22Rv1 (cell line): ENCODE results near the gene ARMC12.

Experiments
- ZFX ChIP-seq: fragments of 450-650 bp; IDR thresholded peaks from 2 replicates; pipeline ENCODE4 v1.6.1; 2017; ENCODE audit warnings: antibody characterized with exemption, borderline replicate concordance
- TF ChIP-seq, protein P1 (sequence below): fragments of 450-650 bp; IDR thresholded peaks from 2 replicates; pipeline ENCODE4 v1.5.1; 2017; ENCODE audit warnings: mild to moderate bottlenecking

DNA sequence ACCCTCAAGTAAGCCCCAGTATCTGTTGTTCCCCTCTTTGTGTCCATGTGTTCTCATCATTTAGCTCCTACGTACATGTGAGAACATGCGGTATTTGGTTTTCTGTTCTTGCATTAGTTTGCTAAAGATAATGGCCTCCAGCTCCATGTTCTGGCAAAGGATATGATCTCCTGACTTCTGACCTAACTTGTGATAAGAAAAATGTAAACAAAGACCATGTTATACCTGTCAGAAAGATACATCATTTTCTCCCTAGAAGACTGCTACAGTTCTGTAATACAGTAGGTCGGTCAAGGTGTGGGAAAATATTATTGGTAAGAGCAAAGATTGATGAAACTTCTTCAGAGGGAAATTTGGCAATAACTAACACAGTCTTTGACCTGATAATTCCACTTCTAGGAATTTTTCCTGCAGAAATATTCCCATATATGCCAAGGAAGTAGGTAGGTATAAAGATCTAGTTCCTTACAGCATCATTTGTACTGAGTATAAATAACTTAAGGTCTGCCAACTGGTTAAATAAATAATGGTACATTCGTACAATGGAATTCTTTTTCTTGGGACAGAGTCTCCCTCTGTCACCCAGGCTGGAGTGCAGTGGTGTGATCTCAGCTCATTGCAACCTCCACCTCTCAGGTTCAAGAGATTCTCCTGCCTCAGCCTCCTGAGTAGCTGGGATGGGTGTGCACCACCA, 29.0 kb upstream of the ARMC12 start:
- TF ChIP-seq, protein P1, sequence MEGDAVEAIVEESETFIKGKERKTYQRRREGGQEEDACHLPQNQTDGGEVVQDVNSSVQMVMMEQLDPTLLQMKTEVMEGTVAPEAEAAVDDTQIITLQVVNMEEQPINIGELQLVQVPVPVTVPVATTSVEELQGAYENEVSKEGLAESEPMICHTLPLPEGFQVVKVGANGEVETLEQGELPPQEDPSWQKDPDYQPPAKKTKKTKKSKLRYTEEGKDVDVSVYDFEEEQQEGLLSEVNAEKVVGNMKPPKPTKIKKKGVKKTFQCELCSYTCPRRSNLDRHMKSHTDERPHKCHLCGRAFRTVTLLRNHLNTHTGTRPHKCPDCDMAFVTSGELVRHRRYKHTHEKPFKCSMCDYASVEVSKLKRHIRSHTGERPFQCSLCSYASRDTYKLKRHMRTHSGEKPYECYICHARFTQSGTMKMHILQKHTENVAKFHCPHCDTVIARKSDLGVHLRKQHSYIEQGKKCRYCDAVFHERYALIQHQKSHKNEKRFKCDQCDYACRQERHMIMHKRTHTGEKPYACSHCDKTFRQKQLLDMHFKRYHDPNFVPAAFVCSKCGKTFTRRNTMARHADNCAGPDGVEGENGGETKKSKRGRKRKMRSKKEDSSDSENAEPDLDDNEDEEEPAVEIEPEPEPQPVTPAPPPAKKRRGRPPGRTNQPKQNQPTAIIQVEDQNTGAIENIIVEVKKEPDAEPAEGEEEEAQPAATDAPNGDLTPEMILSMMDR = no peak
- TF ChIP-seq ZFX = no peak
